ENCODE results near the gene RBFOX2.

GRCh38 chr22:35912658-35913057, 116.0 kb downstream of the RBFOX2 start:
- TF ChIP-seq POLR2AphosphoS5 (IDR thresholded peaks at IDR 0.05; ENCODE audit: borderline replicate concordance, low read depth, low read length) (no peak), EZH2 (IDR thresholded peaks at IDR 0.05) (no peak), FOXP2 (optimal IDR thresholded peaks at IDR 0.05; ENCODE audit: control extremely low read depth, extremely low read length, insufficient read depth) (no peak)

Data from SK-N-MC (cell line).